HepG2 (cell line): ENCODE measurements around the gene LNPK. TPM values are rescaled to one million over a fixed set of nuclear protein-coding genes. Genes with fewer than 3 reads are reported as not detected.

Experiments
- DNMT1 ChIP-seq: sonication (generic); formaldehyde crosslinking; IDR thresholded peaks from 2 replicates; pipeline ENCODE4 v1.5.1; 2020; ENCODE audit warnings: mild to moderate bottlenecking, missing genetic modification reagents
- ETV6 ChIP-seq: sonication (generic); formaldehyde crosslinking; conservative IDR thresholded peaks from 2 replicates; pipeline ENCODE4 v1.4.0; 2020; ENCODE audit warnings: missing genetic modification reagents
- EZH2 ChIP-seq: conservative IDR thresholded peaks from 2 replicates; pipeline ENCODE4 v1.6.1; 2012; ENCODE audit warnings: mild to moderate bottlenecking, low read depth, low read length, moderate library complexity
- HMG20A ChIP-seq: IDR thresholded peaks from 2 replicates; pipeline ENCODE4 v1.6.1; 2016; ENCODE audit warnings: borderline replicate concordance
- MAZ ChIP-seq, 2 experiments: sonication (generic) in 1 of 2; formaldehyde crosslinking in 1 of 2; IDR thresholded peaks; 2 replicates each; pipeline versions ENCODE4 v1.5.0 to v1.6.1; 2012 to 2020; ENCODE audit warnings: low read depth in 2 of 2, mild to moderate bottlenecking in 2 of 2, borderline replicate concordance in 1 of 2, improper control_type of control experiment in 1 of 2, low read length in 1 of 2, missing genetic modification reagents in 1 of 2, moderate library complexity in 1 of 2
- MED1 ChIP-seq: sonication (generic); formaldehyde crosslinking; IDR thresholded peaks from 2 replicates; pipeline ENCODE4 v1.4.0; 2020; ENCODE audit warnings: missing genetic modification reagents
- NCOA5 ChIP-seq: sonication (generic); formaldehyde crosslinking; IDR thresholded peaks from 2 replicates; pipeline ENCODE4 v1.4.0; 2020; ENCODE audit warnings: missing genetic modification reagents
- NFYB ChIP-seq: sonication (generic); formaldehyde crosslinking; IDR thresholded peaks from 2 replicates; pipeline ENCODE4 v1.4.0; 2020; ENCODE audit warnings: missing genetic modification reagents
- NR3C1 ChIP-seq: sonication (generic); formaldehyde crosslinking; IDR thresholded peaks from 2 replicates; pipeline ENCODE4 v1.4.0; 2020; ENCODE audit warnings: missing genetic modification reagents
- ONECUT2 ChIP-seq: sonication (generic); formaldehyde crosslinking; IDR thresholded peaks from 2 replicates; pipeline ENCODE4 v1.4.0; 2020; ENCODE audit warnings: missing genetic modification reagents
- PRDM10 ChIP-seq: sonication (generic); formaldehyde crosslinking; IDR thresholded peaks from 2 replicates; pipeline ENCODE4 v1.4.0; 2020; ENCODE audit warnings: low read depth, missing genetic modification reagents
- RAD51 ChIP-seq: fragments of 450-650 bp; IDR thresholded peaks from 2 replicates; pipeline ENCODE4 v1.6.1; 2016; ENCODE audit warnings: borderline replicate concordance
- RBM22 ChIP-seq: fragments of 200-400 bp; formaldehyde crosslinking; optimal IDR thresholded peaks from 2 replicates; pipeline ENCODE3; 2017; ENCODE audit warnings: mild to moderate bottlenecking, low read length, moderate library complexity
- REL ChIP-seq: sonication (generic); formaldehyde crosslinking; conservative IDR thresholded peaks from 2 replicates; pipeline ENCODE4 v1.8.0; 2022; ENCODE audit warnings: mild to moderate bottlenecking, missing genetic modification reagents, moderate library complexity
- SATB2 ChIP-seq: sonication (generic); formaldehyde crosslinking; IDR thresholded peaks from 2 replicates; pipeline ENCODE4 v1.5.0; 2020; ENCODE audit warnings: missing genetic modification reagents
- SMARCC2 ChIP-seq: fragments of 450-650 bp; IDR thresholded peaks from 2 replicates; pipeline ENCODE4 v1.6.1; 2017; ENCODE audit warnings: antibody characterized with exemption, mild to moderate bottlenecking
- SMYD3 ChIP-seq: sonication (generic); formaldehyde crosslinking; IDR thresholded peaks from 2 replicates; pipeline ENCODE4 v1.8.1; 2023; ENCODE audit warnings: mild to moderate bottlenecking, missing genetic modification reagents
- ZBTB39 ChIP-seq: sonication (generic); formaldehyde crosslinking; IDR thresholded peaks from 2 replicates; pipeline ENCODE4 v1.5.0; 2020; ENCODE audit warnings: missing genetic modification reagents
- ZFP41 ChIP-seq: sonication (generic); formaldehyde crosslinking; IDR thresholded peaks from 2 replicates; pipeline ENCODE4 v1.4.0; 2020; ENCODE audit warnings: mild to moderate bottlenecking, missing genetic modification reagents, borderline replicate concordance
- ZNF207 ChIP-seq: fragments of 450-650 bp; IDR thresholded peaks from 2 replicates; pipeline ENCODE4 v1.6.1; 2016; ENCODE audit warnings: antibody characterized with exemption, borderline replicate concordance
- ZNF460 ChIP-seq: sonication (generic); formaldehyde crosslinking; IDR thresholded peaks from 2 replicates; pipeline ENCODE4 v1.5.1; 2020; ENCODE audit warnings: missing genetic modification reagents, mild to moderate bottlenecking, borderline replicate concordance
- ZNF782 ChIP-seq: sonication (generic); formaldehyde crosslinking; IDR thresholded peaks from 2 replicates; pipeline ENCODE4 v1.4.0; 2020; ENCODE audit warnings: missing genetic modification reagents, mild to moderate bottlenecking, borderline replicate concordance
- ZZZ3 ChIP-seq: sonication (generic); formaldehyde crosslinking; IDR thresholded peaks from 2 replicates; pipeline ENCODE4 v1.4.0; 2020; ENCODE audit warnings: missing genetic modification reagents, mild to moderate bottlenecking, borderline replicate concordance
- polyA plus RNA-seq, 8 experiments: library from polyadenylated mRNA; depleted of rRNA in 3 of 8; stranded (reverse) in 7 of 8; unstranded in 1 of 8; fragments of >200 nt; fragmentation: Illumina TruSeq in 4 of 8; extraction: Trizol in 4 of 8; gene quantifications; 2 replicates each; pipeline versions ENCODE4 v1.2.1 to v1.2.3, GENCODE V29; 2011 to 2016; ENCODE audit warnings: low read depth in 4 of 8, missing spikeins in 1 of 8, mixed read lengths in 1 of 8; ENCODE audit not compliant: insufficient read depth in 1 of 8
- total RNA-seq, 5 experiments: library from RNA; depleted of rRNA; stranded (reverse); fragments of >200 nt; fragmentation: Illumina TruSeq; extraction: Trizol; gene quantifications; 2 replicates each; pipeline ENCODE4 v1.2.3, GENCODE V29; 2016; ENCODE audit warnings: low read depth in 1 of 5
- TF ChIP-seq, protein P1 (sequence below): sonication (generic); formaldehyde crosslinking; IDR thresholded peaks from 2 replicates; pipeline ENCODE4 v1.5.0; 2020; ENCODE audit warnings: missing genetic modification reagents, mild to moderate bottlenecking, borderline replicate concordance

LNPK gene
- total and polyA plus RNA-seq, 2 of the 13 experiments (the other 11 are each of a cell fraction or from before 2014, with no cell fraction given) = 25.4 to 26.1 TPM

GRCh38 chr2:176001916-176002687, at the start of gene LNPK (continued):
- no peak; the same call in 1 of the 2 replicates for TF ChIP-seq PRDM10 (CRISPR knock-in tag)
- TF ChIP-seq ZNF207 = no peak
- no peak for TF ChIP-seq SMARCC2
- no peak for TF ChIP-seq EZH2
- TF ChIP-seq ZNF782 (CRISPR knock-in tag) = peak; percentile 18; the same call in 1 of the 2 replicates
- peak; percentile 98 for TF ChIP-seq RAD51
- no peak for TF ChIP-seq ZNF460
- TF ChIP-seq ZZZ3 = peak; percentile 60
- TF ChIP-seq REL (CRISPR knock-in tag) = peak; percentile 75; the same call in 1 of the 2 replicates
- TF ChIP-seq ZFP41 (CRISPR knock-in tag) = no peak
- peak; percentile 79 for TF ChIP-seq NFYB (CRISPR knock-in tag)
- peak; percentile 40; the same call in 1 of the 2 replicates for TF ChIP-seq SATB2 (CRISPR knock-in tag)
- TF ChIP-seq NR3C1 (CRISPR knock-in tag) = no peak
- no peak for TF ChIP-seq ZBTB39 (CRISPR knock-in tag)
- peak; percentile 46; the same call in 1 of the 2 replicates for TF ChIP-seq MAZ (IDR thresholded peaks at IDR 0.05; ENCODE audit: borderline replicate concordance, low read depth, low read length)
- TF ChIP-seq MAZ (CRISPR knock-in tag; IDR thresholded peaks at IDR 0.05; ENCODE audit: low read depth) = peak; percentile 49; the same call in 1 of the 2 replicates
- no peak for TF ChIP-seq ONECUT2 (CRISPR knock-in tag)
- TF ChIP-seq SMYD3 (CRISPR knock-in tag) = peak; percentile 66
- peak; percentile 72; the same call in 1 of the 2 replicates for TF ChIP-seq DNMT1 (CRISPR knock-in tag)
- TF ChIP-seq NCOA5 (CRISPR knock-in tag) = 0 out of 2 replicates have a peak, but pooled peaks have one; percentile 26
- TF ChIP-seq, protein P1, sequence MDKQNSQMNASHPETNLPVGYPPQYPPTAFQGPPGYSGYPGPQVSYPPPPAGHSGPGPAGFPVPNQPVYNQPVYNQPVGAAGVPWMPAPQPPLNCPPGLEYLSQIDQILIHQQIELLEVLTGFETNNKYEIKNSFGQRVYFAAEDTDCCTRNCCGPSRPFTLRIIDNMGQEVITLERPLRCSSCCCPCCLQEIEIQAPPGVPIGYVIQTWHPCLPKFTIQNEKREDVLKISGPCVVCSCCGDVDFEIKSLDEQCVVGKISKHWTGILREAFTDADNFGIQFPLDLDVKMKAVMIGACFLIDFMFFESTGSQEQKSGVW (CRISPR knock-in tag) = no peak
- no peak for TF ChIP-seq RBM22
- no peak for TF ChIP-seq ETV6 (CRISPR knock-in tag)
- TF ChIP-seq HMG20A (CRISPR knock-in tag) = no peak; the same call in 1 of the 2 replicates
- peak; percentile 58 for TF ChIP-seq MED1 (CRISPR knock-in tag)
